T follicular helper cell (primary cell): ENCODE measurements around the gene ROBO2.

Experiments used
- DNase-seq: peaks from one replicate; pipeline ENCODE4 v3.0.0-alpha.2; 2020; ENCODE audit warnings: low read depth

The ROBO2 gene

DNA sequence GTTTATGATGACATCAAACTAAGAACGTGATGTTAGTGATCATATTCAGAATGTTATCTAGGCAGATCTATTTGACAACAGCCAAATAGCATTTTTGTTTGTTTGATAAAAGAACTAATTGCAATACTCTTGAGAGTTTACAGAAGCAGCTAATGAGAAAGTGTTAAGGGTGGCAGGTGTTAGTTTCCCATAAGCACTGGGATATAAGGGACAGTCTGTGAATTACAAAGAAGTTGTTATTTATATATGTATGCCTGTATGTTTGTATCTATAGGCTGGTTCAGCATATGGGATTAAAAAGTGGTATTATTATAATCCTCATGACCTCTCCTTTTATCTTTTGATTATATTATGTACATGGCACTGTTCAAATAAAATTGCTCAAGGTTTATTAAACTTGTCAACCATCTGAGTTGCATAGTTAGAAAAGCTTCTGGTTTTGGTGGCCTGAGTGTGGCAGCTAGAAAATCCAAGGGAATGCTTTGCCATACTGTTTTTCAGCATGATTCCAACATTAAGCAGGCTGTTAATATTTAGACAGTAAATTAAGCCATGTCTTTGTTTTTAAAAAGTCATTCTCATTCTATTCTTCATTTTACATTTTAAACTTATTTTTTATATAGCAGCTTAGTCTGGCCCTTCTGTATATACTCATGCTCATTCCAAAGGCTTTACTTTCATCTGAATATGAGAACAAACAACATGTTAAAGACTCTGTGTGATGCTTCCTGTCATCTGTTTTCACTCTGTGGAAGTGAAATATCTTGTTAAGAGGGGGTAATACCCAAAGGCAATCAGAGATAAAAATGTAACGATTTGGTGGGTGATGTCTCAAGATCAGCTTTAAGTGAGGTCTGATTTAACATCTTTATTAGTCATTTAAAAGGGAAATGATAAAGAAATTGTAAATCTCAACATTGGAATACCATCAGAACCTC lies 13.1 kb downstream of the ROBO2 start:
- DNase-seq: no peak

DNA sequence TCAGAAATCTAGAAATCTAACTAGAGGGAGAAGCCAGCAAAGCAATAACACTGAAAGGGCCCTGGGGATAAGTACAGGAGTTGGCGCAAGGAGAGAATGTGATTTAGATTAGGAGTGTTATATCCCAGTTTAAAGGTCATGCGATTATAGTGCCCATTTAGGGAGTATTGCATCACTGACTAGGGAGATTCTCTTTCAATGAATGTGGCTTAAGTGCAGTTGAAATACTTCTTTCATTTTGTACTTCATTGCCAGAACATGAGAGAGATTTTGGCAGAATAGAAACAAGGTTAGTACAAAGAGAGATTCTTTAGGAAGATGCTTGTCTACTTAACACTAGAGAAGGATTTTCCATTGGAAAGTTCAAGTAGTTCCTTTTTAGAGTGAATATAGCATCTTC lies 13.9 kb downstream of the ROBO2 start:
- DNase-seq: no peak

- DNase-seq: no peak
These were observed 16.0 kb downstream of the ROBO2 start for GRCh38 chr3:77055841-77056341.

DNA sequence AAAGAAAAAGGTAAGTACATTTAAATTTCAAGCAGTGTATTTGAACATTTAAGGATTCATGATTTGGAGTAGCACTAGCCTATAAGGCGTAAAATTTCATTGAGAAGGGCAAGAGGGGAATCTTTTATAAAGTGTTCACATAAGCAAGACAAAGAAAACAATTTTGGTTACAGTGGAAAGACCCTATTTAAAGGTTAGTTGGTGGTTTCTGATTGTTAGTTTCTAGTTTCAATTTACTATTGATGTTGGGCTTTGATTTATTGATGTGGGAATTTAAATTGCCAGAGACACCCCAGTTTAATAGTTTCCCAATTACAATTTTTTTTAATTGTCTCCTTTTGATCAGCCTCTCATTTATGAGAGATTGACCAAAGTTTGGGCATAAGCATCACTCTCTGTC lies 19.5 kb downstream of the ROBO2 start:
- no peak for DNase-seq

DNA sequence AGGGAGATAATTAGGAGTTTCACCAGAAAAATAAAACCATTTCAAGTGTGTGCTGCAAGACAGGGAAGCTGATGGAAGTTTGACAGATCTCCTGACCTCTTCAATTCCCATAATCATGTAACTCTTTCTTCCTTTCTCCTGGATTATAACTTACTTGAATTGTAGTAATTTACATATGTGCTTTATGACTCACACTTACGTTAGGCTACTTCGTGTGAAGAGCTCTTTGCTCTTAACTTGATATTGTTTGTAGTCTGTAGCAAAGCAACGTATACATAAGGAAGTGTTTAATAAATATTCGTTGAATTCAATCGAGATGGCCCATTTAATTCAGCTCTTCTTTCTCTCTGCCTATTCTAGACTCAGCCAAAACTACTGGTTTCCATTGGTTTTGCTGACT lies 23.5 kb downstream of the ROBO2 start:
- DNase-seq: no peak

DNA sequence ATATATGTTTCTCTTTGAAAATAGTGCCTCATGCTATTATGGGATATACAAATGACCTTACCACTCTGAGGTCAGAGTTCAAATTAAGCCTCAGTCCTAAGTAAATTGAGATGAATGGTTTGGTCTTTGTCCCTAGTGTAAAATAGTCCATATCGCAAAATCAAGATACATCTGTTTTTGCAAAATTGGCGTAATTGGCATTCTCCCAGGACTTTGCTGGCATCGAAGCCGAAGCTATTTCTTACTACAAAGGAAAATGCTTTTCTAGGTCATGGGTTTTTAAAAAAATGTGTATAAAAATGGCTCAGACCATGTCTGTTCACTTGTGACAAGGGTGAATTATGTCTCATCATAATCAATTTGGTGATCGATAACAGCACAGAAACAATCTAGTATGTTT lies 25.9 kb downstream of the ROBO2 start:
- DNase-seq: no peak

- no peak for DNase-seq
These were observed 26.9 kb downstream of the ROBO2 start for GRCh38 chr3:77066829-77067228.

GRCh38 chr3:77068808-77069207 lies 28.9 kb downstream of the ROBO2 start:
- DNase-seq: no peak

- no peak for DNase-seq
These were observed 31.5 kb downstream of the ROBO2 start for GRCh38 chr3:77071364-77071763.

DNA sequence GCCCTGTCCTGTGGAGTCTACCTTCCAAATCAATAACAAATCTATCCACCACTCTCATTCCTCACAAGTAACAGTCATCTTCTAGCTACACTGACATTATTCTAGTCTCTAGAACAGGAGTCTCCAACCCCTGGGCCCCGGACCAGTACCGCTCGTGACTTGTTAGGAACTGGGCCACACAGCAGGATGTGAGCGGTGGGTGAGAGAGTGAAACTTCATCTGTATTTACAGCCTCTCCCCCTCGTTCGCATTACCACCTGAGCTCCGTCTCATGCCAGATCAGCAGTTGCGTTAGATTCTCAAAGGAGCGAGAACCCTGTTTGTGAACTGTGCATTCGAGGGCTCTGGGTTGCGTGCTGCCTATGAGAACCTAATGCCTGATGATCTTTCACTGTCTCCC lies 31.9 kb downstream of the ROBO2 start:
- DNase-seq: no peak

- no peak for DNase-seq
These were observed 32.3 kb downstream of the ROBO2 start for GRCh38 chr3:77072232-77072631.

DNA sequence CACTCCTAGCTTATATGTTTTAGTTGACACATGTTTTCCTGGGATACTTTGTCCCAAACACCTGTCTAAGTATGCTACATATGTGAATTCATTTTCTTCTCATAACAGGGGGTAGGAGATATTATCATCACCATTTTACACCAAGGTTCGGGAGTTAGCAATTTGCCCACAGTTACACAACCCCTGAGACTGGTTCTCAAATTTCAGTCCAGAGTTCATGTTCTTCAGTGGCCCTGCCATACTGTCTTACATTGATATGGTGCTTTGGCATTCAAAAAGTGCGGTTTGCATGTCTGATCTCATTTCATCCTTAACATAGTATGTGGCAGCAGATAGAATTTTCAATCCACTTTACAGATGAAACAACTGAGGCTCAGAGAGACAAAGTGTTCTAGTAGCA lies 38.4 kb downstream of the ROBO2 start:
- DNase-seq: no peak

GRCh38 chr3:77079988-77080610 lies 40.2 kb downstream of the ROBO2 start:
- no peak for DNase-seq

DNA sequence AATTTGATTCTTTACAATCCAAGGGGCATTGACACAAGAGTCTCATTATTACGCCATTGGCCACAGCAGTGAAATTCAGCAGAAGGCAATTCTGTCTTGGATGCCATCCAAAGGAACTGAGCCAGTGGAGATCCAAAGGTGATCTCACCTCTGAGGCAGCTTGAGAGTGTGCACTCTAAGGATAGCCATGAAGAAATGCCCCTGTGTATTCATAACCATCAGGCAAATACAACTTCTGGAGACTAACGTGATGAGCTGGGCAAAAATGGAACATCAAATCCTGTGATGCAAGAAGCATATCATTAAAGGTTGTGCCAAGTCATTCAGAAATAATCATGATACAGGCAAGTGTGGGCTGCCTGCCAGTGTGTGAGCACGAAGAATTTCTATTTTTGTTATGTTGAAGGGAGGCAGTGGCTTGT lies 41.4 kb downstream of the ROBO2 start:
- DNase-seq: no peak

DNA sequence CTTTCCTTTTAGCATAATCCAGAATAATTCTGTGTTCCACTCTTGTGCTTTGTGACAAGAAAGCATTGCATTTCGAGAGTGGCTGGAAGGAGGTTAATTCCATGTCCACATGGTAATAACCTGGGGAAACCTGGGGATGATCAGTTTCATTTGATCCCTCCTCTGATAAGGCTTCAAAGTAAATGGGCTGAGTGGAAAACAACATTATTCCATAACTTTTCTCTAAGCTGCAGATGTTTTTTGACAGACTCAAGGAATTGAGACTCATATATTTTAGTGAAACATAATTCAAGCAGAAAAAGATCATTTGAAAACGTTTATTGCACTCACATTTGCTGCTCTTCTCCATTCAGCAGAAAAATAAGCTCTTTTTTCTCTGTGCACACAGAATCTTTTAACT lies 44.6 kb downstream of the ROBO2 start:
- no peak for DNase-seq

DNA sequence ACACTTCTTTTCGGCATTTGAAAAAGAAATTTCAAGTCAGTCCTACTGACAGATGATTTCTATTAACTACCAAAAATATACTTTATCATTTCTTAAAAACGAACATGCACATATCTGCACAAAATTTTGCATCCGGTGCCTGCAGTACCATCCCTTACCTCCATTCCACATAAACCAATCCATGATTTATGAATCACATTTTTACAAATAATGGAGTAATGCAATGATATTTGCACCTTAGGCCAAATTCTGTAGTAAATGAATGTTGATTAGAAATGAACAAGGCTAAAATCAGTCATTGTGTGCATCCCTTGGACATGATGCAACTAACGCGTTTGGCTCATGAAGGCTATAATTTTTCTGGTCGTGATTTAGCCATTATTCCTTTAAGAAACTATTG lies 46.5 kb downstream of the ROBO2 start:
- DNase-seq: no peak

DNA sequence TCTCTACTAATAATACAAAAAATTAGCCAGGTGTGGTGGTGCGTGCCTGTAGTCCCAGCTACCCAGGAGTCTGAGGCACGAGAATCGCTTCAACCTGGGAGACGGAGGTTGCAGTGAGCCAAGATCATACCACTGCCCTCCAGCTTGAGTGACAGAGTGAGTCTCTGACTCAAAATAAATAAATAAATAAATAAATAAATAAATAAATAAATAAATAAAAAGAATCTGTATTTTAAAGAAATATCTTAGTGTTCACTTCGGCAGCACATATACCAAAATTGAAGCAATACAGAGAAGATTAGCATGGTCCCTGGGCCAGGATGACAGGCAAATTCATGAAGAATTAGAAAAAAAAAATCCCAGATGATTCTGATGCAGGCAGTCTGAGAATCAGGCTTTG lies 51.9 kb downstream of the ROBO2 start:
- DNase-seq: no peak

DNA sequence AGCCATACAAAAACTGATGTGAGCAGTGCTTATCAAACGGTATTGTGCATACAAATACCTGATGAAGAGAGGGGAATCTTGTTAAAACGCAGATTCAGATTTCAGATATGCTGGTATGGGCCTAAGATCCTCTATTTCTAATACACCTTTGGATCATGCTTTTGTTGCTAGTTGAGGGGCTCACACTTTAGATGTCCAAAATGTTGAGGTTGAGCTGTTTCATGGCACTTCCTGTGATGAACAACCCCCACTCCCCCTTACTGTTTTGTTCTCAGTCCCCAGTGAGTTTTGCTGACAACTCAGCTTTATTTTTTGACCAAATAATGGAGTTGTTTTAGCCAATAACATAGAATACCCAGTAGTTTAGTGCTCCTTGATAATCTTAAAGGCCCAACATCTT lies 53.2 kb downstream of the ROBO2 start:
- DNase-seq: no peak

GRCh38 chr3:77096145-77096544 lies 56.2 kb downstream of the ROBO2 start:
- DNase-seq: no peak

DNA sequence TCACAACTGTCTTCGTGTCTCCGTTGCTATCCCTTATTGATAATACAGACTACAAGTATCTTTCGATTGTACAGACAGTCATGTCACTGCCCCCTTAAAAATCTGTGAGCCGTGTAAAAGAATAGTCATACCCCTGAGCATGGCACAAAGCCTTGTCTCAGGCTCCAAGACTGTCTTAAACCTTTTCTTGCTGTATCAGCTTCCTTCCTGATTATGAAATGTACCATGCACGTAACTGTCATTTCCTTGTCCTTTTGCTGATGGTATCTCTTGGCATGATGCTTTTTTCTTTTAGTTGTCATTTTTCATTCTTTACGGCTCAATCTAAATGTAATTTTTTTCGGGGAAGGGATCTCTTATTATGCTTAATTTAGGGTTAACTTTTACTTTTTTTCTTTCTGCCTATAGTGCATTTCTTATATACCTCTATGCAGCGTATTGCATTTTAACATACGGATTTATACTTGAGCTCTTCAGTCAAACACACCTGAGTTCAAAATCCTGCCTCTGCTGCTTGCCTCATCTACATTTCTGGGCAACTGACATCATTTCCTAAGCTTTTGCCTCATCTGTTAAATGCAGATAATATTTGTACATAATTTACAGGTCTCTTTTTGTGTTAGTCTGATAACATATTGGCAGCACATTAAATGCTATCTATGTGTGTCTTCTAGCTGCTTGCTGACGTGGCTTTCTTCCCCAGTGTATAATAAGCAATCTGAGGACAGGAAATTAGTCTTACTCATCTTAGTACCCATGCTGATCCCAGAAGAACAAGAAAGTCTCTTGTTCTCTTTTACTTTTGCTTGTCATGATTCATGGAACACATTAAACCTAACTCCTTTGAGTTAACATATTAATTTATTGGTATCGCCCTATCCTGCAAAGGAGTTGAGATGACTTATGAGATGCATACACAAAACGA lies 57.3 kb downstream of the ROBO2 start:
- no peak for DNase-seq

DNA sequence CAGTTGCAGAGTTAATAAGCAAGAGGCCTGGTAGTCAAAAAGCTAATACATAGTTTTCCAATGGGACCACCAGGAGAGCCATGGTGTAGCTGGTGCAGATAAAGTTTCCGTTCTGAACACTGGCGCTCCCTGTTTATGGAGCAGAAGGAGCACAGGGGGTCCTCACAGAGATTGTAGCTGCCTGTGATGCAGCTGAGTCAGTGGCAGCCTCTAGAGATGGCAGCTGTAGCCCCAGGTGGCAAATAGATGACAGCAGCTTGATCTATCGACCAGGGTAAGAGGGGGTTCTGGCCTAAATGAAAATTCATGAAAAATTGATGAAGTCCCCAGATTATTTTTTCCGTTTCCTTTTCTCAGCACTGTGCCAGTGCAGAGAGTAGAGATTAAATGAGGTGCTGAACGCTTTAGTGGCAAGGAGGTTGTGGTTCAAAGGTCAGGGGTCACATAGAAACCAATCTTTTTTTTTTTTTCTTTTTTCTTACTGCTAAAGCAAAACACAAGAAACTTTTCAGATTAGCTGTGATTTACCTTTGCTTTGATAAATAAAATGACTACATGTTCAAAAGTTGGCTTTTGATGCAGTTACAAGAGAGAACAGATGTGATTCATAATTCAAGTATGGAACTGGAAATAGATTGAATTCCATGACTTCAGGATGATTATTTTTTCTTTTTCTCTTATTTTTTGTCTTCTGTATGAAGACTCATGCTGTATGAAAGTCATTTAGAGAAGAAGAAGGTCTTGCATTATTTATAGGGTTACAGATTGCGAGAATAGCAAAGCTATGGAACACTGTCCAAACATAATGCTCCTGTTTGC lies 63.3 kb downstream of the ROBO2 start:
- DNase-seq: no peak
